Measurements from ENCODE around the gene SPAG5.

Gene SPAG5

GRCh38 chr17:28584434-28584833 is 14.4 kb downstream of the SPAG5 start:
- peaks cover 40% of the 10 kb centered on the region for H3K36me3 Mint-ChIP-seq (ENCODE audit: low read depth)
- no peaks in the 10 kb centered on the region for H3K4me1 Mint-ChIP-seq
- H3K4me3 Mint-ChIP-seq: no peak overlapping the region
- no peaks in the 10 kb centered on the region for H3K27me3 Mint-ChIP-seq (ENCODE audit: low read depth)
- H3K27ac Mint-ChIP-seq: no peak overlapping the region
- TF ChIP-seq CTCF (IDR thresholded peaks at IDR 0.05; ENCODE audit: unreplicated experiment in 3 of 3): no peak
- H3K9me3 Mint-ChIP-seq: no peaks in the 10 kb centered on the region

GRCh38 chr17:28582513-28582912 is 16.3 kb downstream of the SPAG5 start:
- no peak for TF ChIP-seq CTCF (IDR thresholded peaks at IDR 0.05; ENCODE audit: unreplicated experiment in 3 of 3)
- peaks cover 30% of the 10 kb centered on the region for H3K36me3 Mint-ChIP-seq (ENCODE audit: low read depth)
- H3K4me1 Mint-ChIP-seq: no peaks in the 10 kb centered on the region
- no peaks in the 10 kb centered on the region for H3K27me3 Mint-ChIP-seq (ENCODE audit: low read depth)
- no peak overlapping the region for H3K27ac Mint-ChIP-seq
- H3K4me3 Mint-ChIP-seq: no peak overlapping the region
- H3K9me3 Mint-ChIP-seq: no peaks in the 10 kb centered on the region

- no peak overlapping the region for H3K4me3 Mint-ChIP-seq
- peaks cover 25% of the 10 kb centered on the region for H3K36me3 Mint-ChIP-seq (ENCODE audit: low read depth)
- H3K27ac Mint-ChIP-seq: no peak overlapping the region
Observed at GRCh38 chr17:28580959-28581358, 17.9 kb downstream of the SPAG5 start.

DNA sequence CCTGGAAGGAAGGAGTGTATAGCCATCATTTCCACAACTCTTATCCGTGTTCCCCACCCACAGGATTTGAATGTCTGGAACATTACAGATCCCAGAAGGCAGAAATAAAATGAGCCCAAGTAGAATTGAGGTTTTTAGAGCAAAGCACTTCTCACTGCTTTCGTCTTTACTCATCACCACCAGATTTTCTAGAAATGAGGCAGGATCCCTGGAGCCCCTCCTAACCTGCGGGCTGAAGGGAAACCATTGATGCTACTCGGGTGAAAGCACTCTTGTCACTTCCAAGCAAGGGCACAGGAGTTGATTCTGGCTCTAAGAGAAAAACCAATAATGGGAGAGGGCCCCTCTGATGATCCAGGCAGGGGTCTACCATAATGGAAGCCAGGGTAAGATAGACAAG is 19.3 kb downstream of the SPAG5 start:
- no peak overlapping the region for H3K4me3 Mint-ChIP-seq
- no peak for TF ChIP-seq CTCF (IDR thresholded peaks at IDR 0.05; ENCODE audit: unreplicated experiment in 3 of 3)
- H3K36me3 Mint-ChIP-seq (ENCODE audit: low read depth): peaks cover 14% of the 10 kb centered on the region
- no peaks in the 10 kb centered on the region for H3K27me3 Mint-ChIP-seq (ENCODE audit: low read depth)
- no peaks in the 10 kb centered on the region for H3K9me3 Mint-ChIP-seq
- no peak overlapping the region for H3K27ac Mint-ChIP-seq
- H3K4me1 Mint-ChIP-seq: peaks cover 5% of the 10 kb centered on the region

More at GRCh38 chr17:28580959-28581358, 17.9 kb downstream of the SPAG5 start:
- no peaks in the 10 kb centered on the region for H3K27me3 Mint-ChIP-seq (ENCODE audit: low read depth)
- H3K4me1 Mint-ChIP-seq: peaks cover 5% of the 10 kb centered on the region
- TF ChIP-seq CTCF (IDR thresholded peaks at IDR 0.05; ENCODE audit: unreplicated experiment in 3 of 3): no peak
- H3K9me3 Mint-ChIP-seq: no peaks in the 10 kb centered on the region

- TF ChIP-seq CTCF (IDR thresholded peaks at IDR 0.05; ENCODE audit: unreplicated experiment in 3 of 3): no peak
- Mint-ChIP-seq H3K4me1 (peaks cover 5% of the 10 kb centered on the region), H3K9me3 (no peaks in the 10 kb centered on the region), H3K4me3 (no peak overlapping the region), H3K27ac (no peak overlapping the region), H3K27me3 (ENCODE audit: low read depth) (no peaks in the 10 kb centered on the region), H3K36me3 (ENCODE audit: low read depth) (peaks cover 14% of the 10 kb centered on the region)
Observed at GRCh38 chr17:28578246-28579195, 20.3 kb downstream of the SPAG5 start.

DNA sequence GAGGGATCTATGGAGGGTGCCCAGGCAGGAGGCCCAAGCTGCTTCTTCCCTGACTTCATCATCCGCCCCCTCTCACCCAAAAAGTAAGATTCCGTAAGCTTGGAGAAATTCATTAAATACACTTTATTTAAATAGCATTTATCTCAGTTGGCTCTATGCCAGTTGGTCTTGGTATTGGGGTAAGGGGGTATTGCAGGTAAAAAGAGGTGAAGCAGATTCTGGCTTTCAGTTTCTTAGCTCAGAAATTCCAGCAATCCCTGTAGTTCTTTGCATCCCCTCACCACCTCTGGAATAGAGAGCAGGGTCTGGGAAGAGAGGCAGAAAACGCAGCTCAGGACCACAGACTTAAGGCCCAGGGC is 21.4 kb downstream of the SPAG5 start:
- Mint-ChIP-seq H3K27ac (no peak overlapping the region), H3K36me3 (ENCODE audit: low read depth) (peaks cover 14% of the 10 kb centered on the region), H3K4me3 (peak overlapping the region in 1 of 3 experiments; percentile 76), H3K9me3 (no peaks in the 10 kb centered on the region), H3K27me3 (ENCODE audit: low read depth) (no peaks in the 10 kb centered on the region), H3K4me1 (peaks cover 5% of the 10 kb centered on the region)
- TF ChIP-seq CTCF (IDR thresholded peaks at IDR 0.05; ENCODE audit: unreplicated experiment in 3 of 3): no peak

All from nephron (organoid).